Fibroblast of the aortic adventitia (primary cell): ENCODE data around the gene KNTC1. TPM values are rescaled to one million over a fixed set of nuclear protein-coding genes. Genes with fewer than 3 reads are reported as not detected.
"Not testable (repeated sequence)": the region's sequence is repeated elsewhere in the genome, so short reads cannot be mapped to it uniquely, and the experiment has no call there.

ENCODE experiments used
- DNase-seq: peaks from one replicate; pipeline ENCODE4 v3.0.0-alpha.2; 2010; ENCODE audit warnings: low read depth
- H3K4me3 ChIP-seq: 2 replicates; pipeline ENCODE4 v1.5.1; 2011; ENCODE audit warnings: low read depth, mild to moderate bottlenecking, control low read depth, low read length, moderate library complexity
- total RNA-seq: library from RNA; depleted of rRNA; stranded (reverse); fragments of >200 nt; gene quantifications from 2 replicates; pipeline ENCODE4 v1.2.3, GENCODE V29; 2012; ENCODE audit warnings: low replicate concordance
- TF ChIP-seq, protein P1 (sequence below): IDR thresholded peaks from 2 replicates; pipeline ENCODE4 v1.5.1; 2011; ENCODE audit warnings: mild to moderate bottlenecking, low read length, control low read depth, inconsistent platforms; ENCODE audit not compliant: insufficient read depth

The KNTC1 gene, protein sequence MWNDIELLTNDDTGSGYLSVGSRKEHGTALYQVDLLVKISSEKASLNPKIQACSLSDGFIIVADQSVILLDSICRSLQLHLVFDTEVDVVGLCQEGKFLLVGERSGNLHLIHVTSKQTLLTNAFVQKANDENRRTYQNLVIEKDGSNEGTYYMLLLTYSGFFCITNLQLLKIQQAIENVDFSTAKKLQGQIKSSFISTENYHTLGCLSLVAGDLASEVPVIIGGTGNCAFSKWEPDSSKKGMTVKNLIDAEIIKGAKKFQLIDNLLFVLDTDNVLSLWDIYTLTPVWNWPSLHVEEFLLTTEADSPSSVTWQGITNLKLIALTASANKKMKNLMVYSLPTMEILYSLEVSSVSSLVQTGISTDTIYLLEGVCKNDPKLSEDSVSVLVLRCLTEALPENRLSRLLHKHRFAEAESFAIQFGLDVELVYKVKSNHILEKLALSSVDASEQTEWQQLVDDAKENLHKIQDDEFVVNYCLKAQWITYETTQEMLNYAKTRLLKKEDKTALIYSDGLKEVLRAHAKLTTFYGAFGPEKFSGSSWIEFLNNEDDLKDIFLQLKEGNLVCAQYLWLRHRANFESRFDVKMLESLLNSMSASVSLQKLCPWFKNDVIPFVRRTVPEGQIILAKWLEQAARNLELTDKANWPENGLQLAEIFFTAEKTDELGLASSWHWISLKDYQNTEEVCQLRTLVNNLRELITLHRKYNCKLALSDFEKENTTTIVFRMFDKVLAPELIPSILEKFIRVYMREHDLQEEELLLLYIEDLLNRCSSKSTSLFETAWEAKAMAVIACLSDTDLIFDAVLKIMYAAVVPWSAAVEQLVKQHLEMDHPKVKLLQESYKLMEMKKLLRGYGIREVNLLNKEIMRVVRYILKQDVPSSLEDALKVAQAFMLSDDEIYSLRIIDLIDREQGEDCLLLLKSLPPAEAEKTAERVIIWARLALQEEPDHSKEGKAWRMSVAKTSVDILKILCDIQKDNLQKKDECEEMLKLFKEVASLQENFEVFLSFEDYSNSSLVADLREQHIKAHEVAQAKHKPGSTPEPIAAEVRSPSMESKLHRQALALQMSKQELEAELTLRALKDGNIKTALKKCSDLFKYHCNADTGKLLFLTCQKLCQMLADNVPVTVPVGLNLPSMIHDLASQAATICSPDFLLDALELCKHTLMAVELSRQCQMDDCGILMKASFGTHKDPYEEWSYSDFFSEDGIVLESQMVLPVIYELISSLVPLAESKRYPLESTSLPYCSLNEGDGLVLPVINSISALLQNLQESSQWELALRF (N-terminal part only)
- total RNA-seq, result 14.9 and 69.3 TPM in 2 replicates

DNA sequence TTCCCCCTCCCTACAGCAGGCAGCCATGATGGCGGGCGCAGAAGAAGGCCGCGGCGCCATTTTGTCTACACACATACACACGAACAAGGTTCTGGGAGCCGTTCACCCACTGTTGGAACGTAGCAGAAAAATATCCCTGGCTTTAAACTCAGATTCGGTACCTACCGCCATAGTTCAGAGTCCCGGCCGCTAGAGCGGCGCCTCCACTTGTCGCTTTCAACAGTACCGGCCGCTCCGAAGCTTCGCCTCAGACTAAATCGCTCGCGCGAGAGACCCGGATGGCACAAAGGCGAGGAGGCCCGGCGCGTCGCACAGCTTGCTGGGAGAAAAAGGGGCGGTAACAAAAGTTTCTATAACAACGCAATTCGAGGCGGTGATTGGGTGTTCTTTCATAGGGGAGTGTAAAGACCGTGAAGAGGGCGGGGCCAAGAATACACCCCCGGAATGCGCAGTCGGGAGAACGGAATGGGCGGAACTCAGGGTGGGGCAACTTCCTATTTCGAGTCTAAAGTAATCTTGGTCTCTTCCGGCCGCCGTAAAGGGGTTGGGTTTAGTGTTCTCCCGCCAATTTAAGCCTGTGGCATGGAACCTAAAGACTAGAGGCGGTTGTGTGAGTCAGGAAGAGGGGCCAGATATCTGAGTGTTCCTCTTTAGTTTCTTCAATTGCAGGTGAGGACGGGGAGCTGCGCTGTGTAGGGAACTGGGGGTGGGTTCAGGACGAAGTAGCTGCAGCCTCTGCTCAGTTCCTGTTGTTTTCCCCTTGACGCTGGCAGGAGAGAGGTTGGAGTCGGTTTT lies at the start of gene KNTC1, which contains the start of gene RSRC2:
TSS of gene KNTC1 (plus strand) at position 567 of the 795 bp plus-strand sequence. CDS start 2,815 bp downstream, outside the sequence.
TSS of gene RSRC2 (minus strand) at position 254 of the 795 bp plus-strand sequence. CDS start at position 171, 83 bp downstream.
- peak; percentile 100 for DNase-seq
- peak within 1 kb of the TSS; percentile 94 for H3K4me3 ChIP-seq
- TF ChIP-seq, protein P1, sequence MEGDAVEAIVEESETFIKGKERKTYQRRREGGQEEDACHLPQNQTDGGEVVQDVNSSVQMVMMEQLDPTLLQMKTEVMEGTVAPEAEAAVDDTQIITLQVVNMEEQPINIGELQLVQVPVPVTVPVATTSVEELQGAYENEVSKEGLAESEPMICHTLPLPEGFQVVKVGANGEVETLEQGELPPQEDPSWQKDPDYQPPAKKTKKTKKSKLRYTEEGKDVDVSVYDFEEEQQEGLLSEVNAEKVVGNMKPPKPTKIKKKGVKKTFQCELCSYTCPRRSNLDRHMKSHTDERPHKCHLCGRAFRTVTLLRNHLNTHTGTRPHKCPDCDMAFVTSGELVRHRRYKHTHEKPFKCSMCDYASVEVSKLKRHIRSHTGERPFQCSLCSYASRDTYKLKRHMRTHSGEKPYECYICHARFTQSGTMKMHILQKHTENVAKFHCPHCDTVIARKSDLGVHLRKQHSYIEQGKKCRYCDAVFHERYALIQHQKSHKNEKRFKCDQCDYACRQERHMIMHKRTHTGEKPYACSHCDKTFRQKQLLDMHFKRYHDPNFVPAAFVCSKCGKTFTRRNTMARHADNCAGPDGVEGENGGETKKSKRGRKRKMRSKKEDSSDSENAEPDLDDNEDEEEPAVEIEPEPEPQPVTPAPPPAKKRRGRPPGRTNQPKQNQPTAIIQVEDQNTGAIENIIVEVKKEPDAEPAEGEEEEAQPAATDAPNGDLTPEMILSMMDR, result no peak

DNA sequence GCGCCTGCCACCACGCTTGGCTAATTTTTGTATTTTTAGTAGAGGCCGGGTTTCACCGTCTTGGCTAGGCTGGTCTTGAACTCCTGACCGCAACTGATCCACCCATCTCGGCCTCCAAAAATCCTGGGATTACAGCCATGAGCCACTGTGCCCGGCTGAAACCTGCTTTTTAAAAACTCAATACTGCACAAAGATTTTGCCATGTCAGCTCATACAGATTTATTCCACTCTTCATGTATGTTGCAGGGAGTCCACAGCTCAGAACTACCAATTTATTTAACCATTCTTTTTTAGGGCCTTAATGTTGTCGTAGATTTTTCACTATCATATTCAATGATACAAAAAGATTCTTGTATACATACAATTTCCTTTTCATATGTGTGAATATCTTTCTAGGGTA lies 46.3 kb upstream of the KNTC1 start:
- TF ChIP-seq, protein P1, result no peak

DNA sequence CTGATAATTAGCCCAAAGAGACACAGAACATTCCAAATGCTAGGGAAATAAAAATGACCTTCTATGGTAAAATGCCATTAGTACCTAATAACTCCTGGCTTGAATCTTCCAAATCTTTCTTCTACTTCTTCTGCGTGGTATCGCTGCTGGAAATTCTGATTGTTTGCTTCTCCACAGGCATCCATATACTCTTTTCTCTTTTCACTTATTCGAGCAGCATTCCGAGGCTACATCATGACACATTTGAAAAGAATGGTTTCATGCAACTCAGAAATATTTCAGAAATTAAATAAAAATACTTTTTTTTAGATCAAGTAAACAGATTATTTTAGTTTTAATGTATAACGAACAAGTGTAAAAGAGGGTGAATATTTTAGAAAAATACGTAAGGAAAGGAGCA lies 45.2 kb upstream of the KNTC1 start:
- DNase-seq, result no peak
- H3K4me3 ChIP-seq, result no peak overlapping the region
- TF ChIP-seq, protein P1, result no peak

More for the DNA sequence above, 46.3 kb upstream of the KNTC1 start:
- no peak for DNase-seq
- H3K4me3 ChIP-seq, result no peak overlapping the region

DNA sequence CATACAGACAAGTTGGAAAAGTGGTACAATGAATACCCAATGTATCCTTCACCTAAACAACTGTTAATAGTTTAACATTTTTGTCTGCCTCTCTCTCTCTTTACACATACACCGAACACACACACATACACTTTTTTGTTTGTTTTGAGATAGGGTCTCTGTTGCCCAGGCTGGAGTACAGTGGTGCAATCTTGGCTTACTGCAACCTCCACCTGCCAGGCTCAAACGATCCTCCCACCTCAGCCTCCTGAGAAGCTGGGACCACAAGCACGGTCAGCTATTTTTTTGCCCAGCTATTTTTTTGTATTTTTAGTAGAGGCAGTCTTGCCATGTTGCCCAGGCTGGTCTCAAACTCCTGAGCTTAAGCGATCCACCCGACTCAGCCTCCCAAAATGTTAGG lies 43.1 kb upstream of the KNTC1 start:
- no peak overlapping the region for H3K4me3 ChIP-seq
- TF ChIP-seq, protein P1, result no peak
- no peak for DNase-seq

DNA sequence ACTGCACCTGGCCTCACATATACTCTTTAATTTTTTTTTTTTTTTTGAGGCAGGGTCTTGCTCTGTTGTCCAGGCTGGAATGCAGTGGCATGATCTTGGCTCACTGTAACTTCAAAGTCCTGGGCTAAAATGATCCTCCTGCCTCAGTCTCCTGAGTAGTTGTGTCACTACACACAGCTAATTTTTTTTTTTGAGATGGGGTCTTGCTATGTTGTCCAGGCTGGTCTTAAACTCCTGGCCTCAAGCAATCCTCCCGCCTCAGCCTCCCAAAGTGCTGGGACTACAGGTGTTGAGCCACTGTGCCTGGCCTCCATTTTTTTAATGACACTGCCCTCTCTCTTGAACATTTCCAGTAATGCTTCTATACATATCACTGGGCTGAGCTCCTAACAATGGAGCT lies 42.7 kb upstream of the KNTC1 start:
- not testable (repeated sequence) for DNase-seq

DNA sequence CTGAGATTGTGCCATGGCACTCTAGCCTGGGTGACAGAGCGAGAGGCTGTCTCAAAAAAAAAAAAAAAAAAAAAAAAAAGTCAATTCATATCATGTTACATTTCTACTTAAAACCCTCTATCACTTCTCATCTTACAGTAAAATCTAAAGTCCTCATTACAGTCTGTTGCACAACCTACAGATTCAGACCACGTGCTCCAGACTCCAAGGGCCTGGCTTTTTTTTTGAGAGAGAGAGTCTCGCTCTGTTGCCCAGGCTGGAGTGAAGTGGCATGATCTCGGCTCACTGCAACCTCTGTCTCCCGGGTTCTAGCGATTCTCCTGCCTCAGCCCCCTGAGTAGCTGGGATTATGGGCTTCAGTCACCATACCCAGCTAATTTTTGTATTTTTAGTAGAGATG lies 40.7 kb upstream of the KNTC1 start:
- not testable (repeated sequence) for H3K4me3 ChIP-seq, DNase-seq

More for the DNA sequence above, 42.7 kb upstream of the KNTC1 start:
- H3K4me3 ChIP-seq, result not testable (repeated sequence)
